Stimulated activated naive CD8-positive, alpha-beta T cell treated with anti-CD3 and anti-CD28 coated beads, Interleukin-15, Interleukin-2, amounts not matched to agents 100 ng/mL and 50 ng/mL, for 24 hours (primary cell): ENCODE measurements around the gene SPOCK1.

Experiments used
- H3K27ac Mint-ChIP-seq: one replicate; pipeline ENCODE4 v1.8.0; 2021; ENCODE audit warnings: mild to moderate bottlenecking, mixed read lengths
- H3K27me3 Mint-ChIP-seq: one replicate; pipeline ENCODE4 v1.8.0; 2021; ENCODE audit warnings: mixed read lengths
- H3K36me3 Mint-ChIP-seq: one replicate; pipeline ENCODE4 v1.8.0; 2021; ENCODE audit warnings: low read depth, mixed read lengths
- H3K4me1 Mint-ChIP-seq: one replicate; pipeline ENCODE4 v1.8.0; 2021; ENCODE audit warnings: low read depth, mixed read lengths
- H3K4me3 Mint-ChIP-seq: one replicate; pipeline ENCODE4 v1.8.0; 2021; ENCODE audit warnings: mild to moderate bottlenecking, mixed read lengths
- H3K9me3 Mint-ChIP-seq: one replicate; pipeline ENCODE4 v1.8.0; 2021; ENCODE audit warnings: mixed read lengths

Gene SPOCK1

DNA sequence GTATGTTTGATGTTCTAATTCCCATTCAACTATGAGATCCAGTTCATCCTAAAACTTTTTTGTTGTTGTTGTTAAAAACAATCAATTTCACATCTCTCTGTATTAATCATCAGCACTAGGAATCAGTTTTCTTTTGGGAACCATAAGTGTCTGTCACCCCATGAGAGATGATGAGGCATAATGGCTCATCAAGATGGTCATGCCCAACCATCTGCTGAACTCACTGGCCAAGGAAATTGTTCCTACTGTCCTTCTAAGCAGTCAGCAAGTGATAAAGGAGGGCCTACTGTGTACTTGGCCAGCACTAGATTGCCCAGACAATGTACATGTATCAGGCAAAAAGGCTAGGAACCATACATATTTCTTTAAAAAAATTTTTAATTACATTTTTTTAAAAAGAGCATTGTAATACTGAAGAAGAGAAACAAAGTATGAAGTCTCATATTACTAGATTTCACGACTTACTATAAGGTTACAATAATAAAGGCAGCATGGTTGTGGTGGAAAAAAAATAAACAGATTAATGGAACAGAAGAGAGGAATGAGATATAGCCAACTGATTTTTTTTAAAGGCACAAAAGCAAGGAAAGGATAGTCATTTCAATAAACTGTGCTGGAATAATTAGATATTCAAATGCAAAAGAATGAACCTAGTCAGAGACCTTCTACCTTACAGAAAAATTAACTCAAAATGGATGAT, 458.3 kb downstream of the SPOCK1 start:
- Mint-ChIP-seq H3K36me3 (no peaks in the 10 kb centered on the region), H3K27ac (no peak overlapping the region), H3K27me3 (peaks cover 4% of the 10 kb centered on the region), H3K9me3 (peaks cover 19% of the 10 kb centered on the region), H3K4me3 (no peak overlapping the region), H3K4me1 (no peaks in the 10 kb centered on the region)

DNA sequence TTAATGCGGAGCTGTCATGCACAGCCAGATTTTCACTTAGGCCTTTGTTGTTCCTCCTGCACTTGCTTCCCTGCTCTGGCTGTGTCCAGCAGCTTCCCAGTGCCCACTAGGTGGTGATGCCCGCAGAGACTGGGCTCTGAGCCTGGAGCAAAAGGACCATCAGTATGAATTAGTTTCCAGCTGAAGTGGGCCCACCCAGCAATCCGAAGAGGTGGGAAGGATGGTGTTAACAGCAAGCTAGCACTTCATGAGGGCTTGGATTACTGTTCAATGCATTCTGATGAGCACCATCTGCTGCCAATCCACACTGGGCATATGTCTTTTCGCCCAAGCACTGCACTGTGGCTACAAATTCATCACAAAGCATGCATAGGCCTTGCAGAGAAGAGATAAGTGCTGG, 459.1 kb downstream of the SPOCK1 start:
- no peaks in the 10 kb centered on the region for H3K36me3 Mint-ChIP-seq
- H3K4me1 Mint-ChIP-seq: no peaks in the 10 kb centered on the region
- H3K9me3 Mint-ChIP-seq: peaks cover 19% of the 10 kb centered on the region
- peaks cover 4% of the 10 kb centered on the region for H3K27me3 Mint-ChIP-seq
- no peak overlapping the region for H3K27ac Mint-ChIP-seq
- H3K4me3 Mint-ChIP-seq: no peak overlapping the region

GRCh38 chr5:137037848-137038247, 461.3 kb downstream of the SPOCK1 start:
- peaks cover 13% of the 10 kb centered on the region for H3K9me3 Mint-ChIP-seq
- no peak overlapping the region for H3K4me3 Mint-ChIP-seq
- H3K36me3 Mint-ChIP-seq: no peaks in the 10 kb centered on the region
- H3K27me3 Mint-ChIP-seq: peaks cover 4% of the 10 kb centered on the region
- H3K27ac Mint-ChIP-seq: no peak overlapping the region
- no peaks in the 10 kb centered on the region for H3K4me1 Mint-ChIP-seq

- Mint-ChIP-seq H3K4me1 (no peaks in the 10 kb centered on the region), H3K27me3 (peaks cover 4% of the 10 kb centered on the region), H3K9me3 (peaks cover 6% of the 10 kb centered on the region), H3K36me3 (no peaks in the 10 kb centered on the region), H3K27ac (no peak overlapping the region), H3K4me3 (no peak overlapping the region)
These were observed 462.5 kb downstream of the SPOCK1 start for GRCh38 chr5:137036640-137037039.

DNA sequence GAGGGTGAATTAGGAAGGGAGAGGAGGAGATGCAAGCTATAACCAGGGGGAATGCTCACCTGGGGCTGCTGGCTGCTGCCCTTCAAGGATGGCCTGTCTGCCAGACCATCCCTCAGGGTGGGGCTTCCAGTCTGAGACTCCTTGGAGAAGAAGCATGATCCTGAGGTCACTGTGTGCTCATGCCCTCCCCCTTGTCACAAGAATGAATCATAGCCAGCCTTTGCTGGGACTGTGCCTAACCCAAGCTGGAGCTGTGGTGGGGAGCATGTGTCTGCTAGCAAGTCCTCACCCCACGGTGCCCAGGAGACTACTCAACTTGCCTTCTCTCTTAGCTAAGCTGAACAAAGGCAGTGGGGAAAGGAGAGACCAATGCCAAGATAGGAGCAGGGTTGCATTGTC, 463.6 kb downstream of the SPOCK1 start:
- H3K9me3 Mint-ChIP-seq: no peaks in the 10 kb centered on the region
- peaks cover 4% of the 10 kb centered on the region for H3K27me3 Mint-ChIP-seq
- no peaks in the 10 kb centered on the region for H3K36me3 Mint-ChIP-seq
- H3K4me3 Mint-ChIP-seq: no peak overlapping the region
- H3K27ac Mint-ChIP-seq: no peak overlapping the region
- H3K4me1 Mint-ChIP-seq: no peaks in the 10 kb centered on the region

- Mint-ChIP-seq H3K27me3 (peaks cover 4% of the 10 kb centered on the region), H3K4me1 (no peaks in the 10 kb centered on the region), H3K27ac (no peak overlapping the region), H3K9me3 (no peaks in the 10 kb centered on the region), H3K36me3 (no peaks in the 10 kb centered on the region), H3K4me3 (no peak overlapping the region)
These were observed 464.2 kb downstream of the SPOCK1 start for GRCh38 chr5:137034764-137035479.

GRCh38 chr5:137034213-137034612, 464.9 kb downstream of the SPOCK1 start:
- Mint-ChIP-seq H3K27me3 (peaks cover 4% of the 10 kb centered on the region), H3K27ac (no peak overlapping the region), H3K4me3 (no peak overlapping the region), H3K9me3 (no peaks in the 10 kb centered on the region), H3K36me3 (no peaks in the 10 kb centered on the region), H3K4me1 (no peaks in the 10 kb centered on the region)

GRCh38 chr5:137032929-137033328, 466.2 kb downstream of the SPOCK1 start:
- Mint-ChIP-seq H3K4me3 (no peak overlapping the region), H3K36me3 (no peaks in the 10 kb centered on the region), H3K27me3 (peaks cover 4% of the 10 kb centered on the region), H3K4me1 (no peaks in the 10 kb centered on the region), H3K9me3 (no peaks in the 10 kb centered on the region), H3K27ac (no peak overlapping the region)

GRCh38 chr5:137027758-137028157, 471.4 kb downstream of the SPOCK1 start:
- Mint-ChIP-seq H3K27me3 (no peaks in the 10 kb centered on the region), H3K27ac (no peak overlapping the region), H3K36me3 (no peaks in the 10 kb centered on the region), H3K4me1 (no peaks in the 10 kb centered on the region), H3K9me3 (no peaks in the 10 kb centered on the region), H3K4me3 (no peak overlapping the region)

DNA sequence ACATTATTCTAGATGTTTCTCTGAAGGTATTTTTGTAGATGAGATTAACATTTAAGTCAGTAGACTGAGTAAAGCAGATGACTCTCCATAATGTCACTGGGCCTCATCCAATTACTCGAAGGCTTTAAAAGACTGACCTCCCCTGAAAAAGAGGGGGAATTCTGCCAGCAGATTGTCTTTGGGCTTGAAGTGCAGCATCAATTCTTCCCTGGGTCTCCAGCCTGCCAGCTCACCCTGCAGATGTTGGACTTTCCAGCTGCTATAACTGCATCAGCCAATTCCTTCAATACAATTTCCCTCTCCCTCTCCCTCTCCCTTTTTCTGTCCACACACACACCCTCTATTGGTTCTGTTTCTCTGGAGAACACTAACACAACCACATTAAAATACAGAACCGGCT, 472.8 kb downstream of the SPOCK1 start:
- H3K4me3 Mint-ChIP-seq: no peak overlapping the region
- H3K9me3 Mint-ChIP-seq: no peaks in the 10 kb centered on the region
- H3K27ac Mint-ChIP-seq: no peak overlapping the region
- no peaks in the 10 kb centered on the region for H3K27me3 Mint-ChIP-seq
- H3K36me3 Mint-ChIP-seq: no peaks in the 10 kb centered on the region
- H3K4me1 Mint-ChIP-seq: no peaks in the 10 kb centered on the region

- H3K27me3 Mint-ChIP-seq: no peaks in the 10 kb centered on the region
- H3K36me3 Mint-ChIP-seq: no peaks in the 10 kb centered on the region
- no peak overlapping the region for H3K27ac Mint-ChIP-seq
- no peaks in the 10 kb centered on the region for H3K9me3 Mint-ChIP-seq
- no peak overlapping the region for H3K4me3 Mint-ChIP-seq
- H3K4me1 Mint-ChIP-seq: no peaks in the 10 kb centered on the region
These were observed 475.1 kb downstream of the SPOCK1 start for GRCh38 chr5:137024044-137024443.

GRCh38 chr5:137023371-137023770, 475.8 kb downstream of the SPOCK1 start:
- no peaks in the 10 kb centered on the region for H3K36me3 Mint-ChIP-seq
- H3K27me3 Mint-ChIP-seq: no peaks in the 10 kb centered on the region
- no peaks in the 10 kb centered on the region for H3K4me1 Mint-ChIP-seq
- no peak overlapping the region for H3K4me3 Mint-ChIP-seq
- no peaks in the 10 kb centered on the region for H3K9me3 Mint-ChIP-seq
- H3K27ac Mint-ChIP-seq: no peak overlapping the region

DNA sequence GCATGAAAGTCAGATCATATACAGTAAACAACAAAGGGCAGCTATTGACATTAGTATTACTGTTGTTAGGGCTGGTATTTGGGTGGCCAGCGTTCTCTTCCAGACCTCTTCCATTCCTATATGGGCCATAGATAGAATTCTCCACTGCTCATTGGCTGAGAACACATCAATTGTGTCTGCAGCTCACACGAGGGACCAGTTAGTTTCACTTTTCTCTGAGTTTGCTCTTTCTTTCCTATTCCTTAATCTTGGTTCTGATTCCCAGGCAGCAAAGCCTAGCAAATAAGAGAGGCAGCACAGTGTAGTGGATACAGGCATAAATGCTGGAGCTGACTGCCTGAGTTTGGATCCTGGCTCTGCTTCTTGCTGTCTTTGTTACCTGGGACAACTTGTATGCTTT, 476.4 kb downstream of the SPOCK1 start:
- Mint-ChIP-seq H3K36me3 (no peaks in the 10 kb centered on the region), H3K4me1 (no peaks in the 10 kb centered on the region), H3K4me3 (no peak overlapping the region), H3K27me3 (no peaks in the 10 kb centered on the region), H3K27ac (no peak overlapping the region), H3K9me3 (no peaks in the 10 kb centered on the region)

DNA sequence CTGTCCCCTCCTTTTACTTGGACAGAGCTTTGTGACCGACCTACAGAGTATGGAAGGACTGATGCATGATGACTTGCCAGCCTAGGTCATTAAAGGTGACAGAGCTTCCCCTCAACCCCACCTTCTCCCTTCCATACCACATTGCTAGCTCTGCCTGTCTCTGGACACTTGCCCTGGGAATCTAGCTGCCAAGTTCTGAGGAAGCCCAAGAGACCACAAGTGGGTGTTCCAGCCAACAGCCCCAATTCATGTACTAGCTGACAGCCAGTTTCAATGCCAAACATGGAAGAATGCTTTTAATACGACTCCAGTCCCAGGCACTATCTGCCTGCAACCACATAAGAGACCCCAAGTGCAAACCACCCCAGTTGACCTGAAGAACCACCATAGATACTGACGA, 477.1 kb downstream of the SPOCK1 start:
- Mint-ChIP-seq H3K36me3 (no peaks in the 10 kb centered on the region), H3K4me1 (no peaks in the 10 kb centered on the region), H3K27me3 (no peaks in the 10 kb centered on the region), H3K9me3 (no peaks in the 10 kb centered on the region), H3K4me3 (no peak overlapping the region), H3K27ac (no peak overlapping the region)

DNA sequence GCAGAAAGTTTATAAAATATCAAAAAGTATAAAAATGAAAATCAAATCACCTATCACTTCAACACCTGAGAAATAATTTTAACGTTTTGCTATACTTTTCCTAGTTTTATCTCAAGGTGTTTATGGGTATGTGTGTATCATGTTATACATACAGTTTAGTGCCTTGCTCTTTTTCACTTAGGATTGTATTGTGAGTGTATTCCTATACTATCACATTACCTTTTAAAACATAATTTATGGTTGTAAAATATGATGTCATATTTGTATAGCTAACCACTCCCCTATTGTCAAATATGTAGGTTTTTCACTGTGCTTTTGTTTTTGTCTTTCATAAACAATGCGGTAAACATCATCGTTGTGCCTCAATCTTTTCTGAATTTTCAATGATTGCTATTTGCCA, 479.9 kb downstream of the SPOCK1 start:
- Mint-ChIP-seq H3K36me3 (no peaks in the 10 kb centered on the region), H3K27ac (no peak overlapping the region), H3K4me1 (no peaks in the 10 kb centered on the region), H3K4me3 (no peak overlapping the region), H3K27me3 (no peaks in the 10 kb centered on the region), H3K9me3 (peaks cover under 1% of the 10 kb centered on the region)
